Measurements from ENCODE around the gene MINDY3.

- TF ChIP-seq CTCF (optimal IDR thresholded peaks at IDR 0.05 in 1 of 3, IDR thresholded peaks at IDR 0.05 in 1 of 3, conservative IDR thresholded peaks at IDR 0.05 in 1 of 3; ENCODE audit: extremely low read depth in 1 of 3, insufficient read depth in 2 of 3, low read length in 3 of 3) (no peak), EZH2 (IDR thresholded peaks at IDR 0.05; ENCODE audit: low read length) (no peak)
These were observed 24.1 kb upstream of the MINDY3 start for GRCh38 chr10:15884447-15884846.

All from keratinocyte (primary cell).